ENCODE measurements around the gene LRRC2. TPM values are rescaled to one million over a fixed set of nuclear protein-coding genes. Genes with fewer than 3 reads are reported as not detected.
"Not testable (repeated sequence)": the region's sequence is repeated elsewhere in the genome, so short reads cannot be mapped to it uniquely, and the experiment has no call there.

LRRC2 gene
- total RNA-seq, 8 experiments from 2014 or later: 0.05 to 3.7 (median 0.60) TPM

DNA sequence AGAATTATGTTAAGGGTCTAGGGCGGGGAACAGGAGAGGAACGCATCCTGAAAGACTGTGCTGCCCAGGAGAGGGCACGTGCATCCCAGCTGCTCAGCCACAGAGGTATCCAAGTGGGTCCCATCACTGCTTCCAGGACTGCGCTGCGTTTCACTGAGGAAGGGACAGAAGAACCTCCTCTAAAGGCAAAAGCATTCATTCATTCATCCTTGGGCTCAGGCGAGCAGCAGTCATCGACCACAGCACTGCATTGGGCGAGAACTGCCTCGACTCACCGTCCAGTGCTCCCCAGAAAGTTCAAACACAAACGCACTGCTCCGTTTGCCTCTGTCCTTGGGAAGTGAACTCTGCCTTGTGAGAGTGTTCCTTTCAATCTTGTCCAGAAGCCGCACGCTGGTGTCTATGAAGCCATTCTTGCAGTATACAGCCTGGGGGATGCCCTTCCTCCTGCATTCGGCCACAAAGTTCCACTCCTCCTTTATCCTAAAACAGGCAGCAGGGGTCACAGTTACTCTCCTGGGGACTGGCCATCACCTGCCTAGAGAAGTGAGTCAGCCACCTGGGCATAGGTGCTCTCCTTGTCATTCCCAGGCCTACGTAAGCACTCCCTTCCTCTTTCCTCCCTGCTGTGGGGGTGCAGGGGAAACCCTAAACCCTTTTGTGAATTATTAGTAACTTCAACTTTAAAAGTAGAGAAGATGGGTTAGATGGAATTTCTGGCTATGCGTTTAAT is 21.2 kb downstream of the LRRC2 start:
- 38 to 100% (median 85%) methylated on average over 1 to 12 of the region's 17 CpGs; no CpG with 5 or more reads in 2 of the 10 experiments for WGBS, 10 experiments
- no peak for ATAC-seq (replicated peaks in 6 of 8)
- Histone ChIP-seq H3K4me1 (replicated peaks in 1 of 2) (no peaks in the 10 kb centered on the region), H3K27ac (no peak overlapping the region), H3K4me3 (no peak overlapping the region)
- in situ Hi-C loops (cut with MboI; ENCODE audit: low pct_unique_long_range_greater_than_20kb in 2 of 9, low sequenced_read_pairs in 9 of 9, unreplicated experiment in 9 of 9): no loop called here

DNA sequence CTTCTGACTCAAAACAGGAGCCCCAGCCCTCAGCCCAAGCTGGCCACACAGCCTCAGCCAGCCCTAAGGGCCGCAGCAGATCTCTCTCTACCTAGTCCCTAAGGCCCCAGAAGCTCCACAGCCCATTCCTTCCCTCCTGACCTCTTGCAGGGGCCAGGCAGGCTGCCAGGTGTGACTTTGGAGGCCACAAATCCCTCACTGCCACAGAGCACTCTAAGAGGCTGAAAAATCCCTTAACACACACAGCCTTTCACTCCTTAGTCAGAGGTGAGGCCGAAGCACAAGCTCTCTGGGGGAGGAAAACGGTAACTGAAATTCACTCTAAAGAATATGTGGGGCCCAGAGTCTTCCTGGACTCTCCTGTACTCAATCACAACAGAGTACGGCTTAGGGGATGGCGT is 23.3 kb downstream of the LRRC2 start:
- WGBS, 10 experiments: 75 to 82% (median 78%) methylated on average over 1 to 2 of the region's 5 CpGs; no CpG with 5 or more reads in 6 of the 10 experiments
- H3K27ac ChIP-seq: no peak overlapping the region

DNA sequence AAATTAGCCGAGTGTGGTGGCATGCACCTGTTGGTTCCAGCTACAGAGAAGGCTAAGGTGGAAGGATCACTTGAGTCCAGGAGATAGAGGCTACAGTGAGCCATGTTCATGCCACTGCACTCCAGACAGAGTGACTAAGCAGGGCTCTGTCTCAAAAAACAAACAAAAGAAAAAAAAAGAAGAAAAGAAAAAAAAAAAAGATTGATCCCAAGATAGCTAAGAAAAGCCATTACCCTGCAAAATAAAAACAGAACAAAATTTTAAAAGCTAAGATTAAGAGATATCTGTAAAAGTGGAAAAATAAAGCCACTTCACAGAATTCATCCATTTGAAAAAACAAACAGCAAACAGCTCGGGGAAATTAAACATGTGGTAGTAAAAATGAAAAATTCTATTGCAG is 23.8 kb downstream of the LRRC2 start:
- Histone ChIP-seq H3K27ac (no peak overlapping the region), H3K4me3 (no peak overlapping the region), H3K4me1 (replicated peaks in 1 of 2) (no peaks in the 10 kb centered on the region)
- in situ Hi-C loops (cut with MboI; ENCODE audit: low pct_unique_long_range_greater_than_20kb in 2 of 9, low sequenced_read_pairs in 9 of 9, unreplicated experiment in 9 of 9): no loop called here
- peak in 1 of 8 experiments; percentile 14 for ATAC-seq (replicated peaks in 6 of 8)
- WGBS, 10 experiments: 68 to 100% (median 84%) methylated on average over 1 to 2 of the region's 2 CpGs

More for the DNA sequence above, 23.3 kb downstream of the LRRC2 start:
- in situ Hi-C loops (cut with MboI; ENCODE audit: low pct_unique_long_range_greater_than_20kb in 2 of 9, low sequenced_read_pairs in 9 of 9, unreplicated experiment in 9 of 9): no loop called here
- no peaks in the 10 kb centered on the region for H3K4me1 ChIP-seq (replicated peaks in 1 of 2)
- H3K4me3 ChIP-seq: no peak overlapping the region
- no peak for ATAC-seq (replicated peaks in 6 of 8)

DNA sequence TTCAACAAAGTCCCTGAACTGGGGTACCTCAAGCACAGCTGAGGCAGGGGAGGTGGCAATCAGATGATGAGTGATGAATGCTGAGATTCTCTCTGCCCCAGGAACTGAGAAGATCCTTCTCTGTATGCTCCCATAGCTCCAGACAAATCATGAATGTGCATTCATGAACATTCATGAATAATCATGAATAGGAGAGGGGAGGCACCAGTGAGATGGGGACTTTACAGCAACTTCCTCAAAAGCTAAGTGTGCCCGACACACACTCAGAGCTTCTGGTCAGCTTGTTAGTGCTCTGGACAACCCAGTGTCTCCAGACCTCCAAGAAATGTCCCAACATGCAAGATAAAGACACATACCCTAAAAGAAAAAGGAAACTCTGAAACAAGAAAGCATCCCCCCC is 24.3 kb downstream of the LRRC2 start:
- WGBS, 10 experiments: 100% methylated on average over 1 of the region's 1 CpG; no CpG with 5 or more reads in 7 of the 10 experiments
- no peak overlapping the region for H3K4me3 ChIP-seq
- H3K4me1 ChIP-seq (replicated peaks in 1 of 2): no peaks in the 10 kb centered on the region
- no peak overlapping the region for H3K27ac ChIP-seq
- peak in 3 of 8 experiments; percentile 81 to 95 (median 85) for ATAC-seq (replicated peaks in 6 of 8)
- in situ Hi-C loops (cut with MboI; ENCODE audit: low pct_unique_long_range_greater_than_20kb in 2 of 9, low sequenced_read_pairs in 9 of 9, unreplicated experiment in 9 of 9): no loop called here

DNA sequence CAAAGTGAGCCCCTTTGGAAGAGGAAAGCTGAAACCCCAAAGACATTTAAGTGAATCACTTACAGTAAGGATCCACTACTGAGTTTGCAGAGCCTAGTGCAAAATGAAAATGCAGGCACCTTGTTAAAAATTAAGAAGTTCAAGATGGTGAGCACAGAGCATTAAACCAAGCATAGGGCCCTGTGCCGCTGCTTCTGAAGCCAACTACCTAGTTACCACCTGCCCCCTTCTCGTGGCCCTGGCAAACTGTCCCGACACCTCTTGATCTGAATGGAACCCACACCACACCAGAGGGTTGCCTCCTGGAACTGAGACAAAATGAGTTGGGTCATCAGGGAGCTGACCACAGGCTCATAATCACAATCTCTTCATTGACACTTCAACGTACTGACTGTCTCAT is 25.6 kb downstream of the LRRC2 start:
- no peak for ATAC-seq (replicated peaks in 6 of 8)
- WGBS, 10 experiments: 91 to 100% (median 94%) methylated on average over 1 to 4 of the region's 4 CpGs; no CpG with 5 or more reads in 2 of the 10 experiments
- Histone ChIP-seq H3K4me1 (replicated peaks in 1 of 2) (no peaks in the 10 kb centered on the region), H3K27ac (no peak overlapping the region), H3K4me3 (no peak overlapping the region)
- in situ Hi-C loops (cut with MboI; ENCODE audit: low pct_unique_long_range_greater_than_20kb in 2 of 9, low sequenced_read_pairs in 9 of 9, unreplicated experiment in 9 of 9): no loop called here

DNA sequence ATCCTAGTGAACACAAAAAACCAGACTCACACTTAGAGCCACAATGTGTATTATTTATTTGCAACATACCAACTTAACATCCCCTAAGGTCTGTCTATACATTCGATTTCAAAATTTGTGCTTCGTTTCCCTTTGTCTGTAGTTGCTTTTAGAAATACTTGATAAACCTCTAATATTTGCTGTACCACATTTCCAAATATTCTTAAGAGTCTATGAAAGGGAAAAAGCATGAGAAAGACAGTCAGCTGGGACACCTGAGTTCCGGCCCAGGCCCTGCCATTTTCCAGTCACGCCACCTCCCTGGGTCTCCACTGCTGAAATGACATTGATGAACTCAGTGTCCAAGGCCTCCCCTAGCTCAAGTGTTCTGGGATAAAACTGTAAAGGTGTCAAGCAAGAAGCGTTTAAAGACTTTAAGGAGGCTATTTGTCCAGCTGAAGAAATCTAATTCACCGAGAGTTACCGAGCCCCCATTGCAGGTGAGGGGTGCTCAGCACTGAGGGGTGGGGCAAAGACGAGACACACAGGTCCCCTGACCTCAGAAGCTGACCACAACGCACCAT is 26.6 kb downstream of the LRRC2 start:
- H3K4me3 ChIP-seq: no peak overlapping the region
- H3K4me1 ChIP-seq (replicated peaks in 1 of 2): no peaks in the 10 kb centered on the region
- no peak overlapping the region for H3K27ac ChIP-seq
- 86 to 100% (median 90%) methylated on average over 2 to 6 of the region's 9 CpGs; no CpG with 5 or more reads in 2 of the 10 experiments for WGBS, 10 experiments
- in situ Hi-C loops (cut with MboI; ENCODE audit: low pct_unique_long_range_greater_than_20kb in 2 of 9, low sequenced_read_pairs in 9 of 9, unreplicated experiment in 9 of 9): no loop called here
- no peak for ATAC-seq (replicated peaks in 6 of 8)

DNA sequence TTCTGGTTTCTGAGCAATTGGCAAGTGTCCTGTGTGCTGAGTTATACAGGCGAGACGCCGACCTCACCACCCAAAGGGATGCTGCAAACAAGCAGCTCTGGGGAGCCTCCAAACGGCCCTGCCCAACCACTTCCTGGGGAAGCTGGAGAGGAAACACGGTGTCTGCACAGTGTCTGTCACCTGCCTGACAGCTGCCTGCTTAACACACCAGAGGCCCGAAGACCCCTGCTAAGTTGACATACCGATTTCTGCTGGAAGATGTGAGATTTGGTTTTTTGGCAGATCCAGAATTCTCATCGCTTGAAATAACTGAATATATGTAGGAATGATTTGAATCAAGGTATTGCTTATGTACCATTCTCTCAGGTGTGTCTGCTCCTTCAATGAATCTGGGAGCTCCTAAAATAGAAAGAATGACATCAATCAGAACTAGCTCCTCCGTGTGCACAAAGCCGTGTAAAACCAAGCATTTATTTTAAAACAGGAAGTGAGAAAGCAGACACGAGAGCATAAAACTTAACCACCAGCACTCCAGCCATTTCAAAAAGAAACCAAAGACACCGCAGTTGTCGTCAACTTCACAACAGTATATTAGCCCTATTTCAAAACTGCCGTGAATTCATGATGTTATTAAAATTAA is 27.2 kb downstream of the LRRC2 start:
- ATAC-seq (replicated peaks in 6 of 8): peak in 2 of 8 experiments; percentile 45 to 52
- Histone ChIP-seq H3K27ac (no peak overlapping the region), H3K4me3 (no peak overlapping the region), H3K4me1 (replicated peaks in 1 of 2) (no peaks in the 10 kb centered on the region)
- in situ Hi-C loops (cut with MboI; ENCODE audit: low pct_unique_long_range_greater_than_20kb in 2 of 9, low sequenced_read_pairs in 9 of 9, unreplicated experiment in 9 of 9): no loop called here
- WGBS, 10 experiments: 16 to 95% (median 59%) methylated on average over 1 to 12 of the region's 14 CpGs

DNA sequence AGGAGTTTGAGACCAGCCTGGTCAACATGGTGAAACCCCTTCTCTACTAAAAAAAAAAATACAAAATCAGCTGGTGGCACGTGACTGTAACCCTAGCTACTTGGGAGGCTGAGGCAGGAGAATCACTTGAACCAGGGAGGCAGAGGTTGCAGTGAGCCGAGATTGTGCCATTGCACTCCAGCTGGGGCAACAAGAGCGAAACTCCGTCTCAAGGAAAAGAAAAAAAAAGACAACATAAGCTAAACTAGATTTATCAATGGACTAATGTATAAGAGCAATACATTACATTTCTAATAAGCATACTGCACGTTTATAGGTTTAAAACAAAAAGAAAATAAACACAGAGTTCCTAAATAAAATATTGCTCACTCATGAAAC is 27.7 kb downstream of the LRRC2 start:
- ATAC-seq (replicated peaks in 6 of 8); H3K27ac ChIP-seq; H3K4me3 ChIP-seq; in situ Hi-C loops (cut with MboI; ENCODE audit: low pct_unique_long_range_greater_than_20kb in 2 of 9, low sequenced_read_pairs in 9 of 9, unreplicated experiment in 9 of 9); H3K4me1 ChIP-seq (replicated peaks in 1 of 2): not testable (repeated sequence)
- WGBS, 10 experiments: 50 to 84% (median 60%) methylated on average over 2 to 5 of the region's 5 CpGs; no CpG with 5 or more reads in 3 of the 10 experiments

DNA sequence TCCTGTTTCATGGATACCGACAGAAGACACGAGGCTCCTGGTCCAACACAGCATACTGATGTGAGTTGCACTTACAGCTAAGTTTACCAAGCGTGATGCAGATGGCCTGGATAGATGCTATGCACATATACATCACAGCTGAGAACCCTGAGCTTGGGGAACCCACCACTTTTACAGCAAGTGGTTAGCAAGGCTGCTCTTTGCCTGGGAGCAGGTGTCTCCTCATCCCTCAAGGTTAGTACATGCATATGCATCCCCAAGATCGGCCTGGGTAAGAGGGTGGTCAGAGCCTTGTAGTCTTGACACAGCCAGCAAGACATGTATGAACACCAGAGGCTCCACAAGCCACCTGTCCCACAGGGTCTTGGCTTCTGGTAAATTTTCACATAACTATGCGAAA is 28.3 kb downstream of the LRRC2 start:
- no peak overlapping the region for H3K4me3 ChIP-seq
- ATAC-seq (replicated peaks in 6 of 8): no peak
- no peaks in the 10 kb centered on the region for H3K4me1 ChIP-seq (replicated peaks in 1 of 2)
- 62 to 100% (median 93%) methylated on average over 1 to 5 of the region's 5 CpGs; no CpG with 5 or more reads in 3 of the 10 experiments for WGBS, 10 experiments
- in situ Hi-C loops (cut with MboI; ENCODE audit: low pct_unique_long_range_greater_than_20kb in 2 of 9, low sequenced_read_pairs in 9 of 9, unreplicated experiment in 9 of 9): no loop called here
- no peak overlapping the region for H3K27ac ChIP-seq

DNA sequence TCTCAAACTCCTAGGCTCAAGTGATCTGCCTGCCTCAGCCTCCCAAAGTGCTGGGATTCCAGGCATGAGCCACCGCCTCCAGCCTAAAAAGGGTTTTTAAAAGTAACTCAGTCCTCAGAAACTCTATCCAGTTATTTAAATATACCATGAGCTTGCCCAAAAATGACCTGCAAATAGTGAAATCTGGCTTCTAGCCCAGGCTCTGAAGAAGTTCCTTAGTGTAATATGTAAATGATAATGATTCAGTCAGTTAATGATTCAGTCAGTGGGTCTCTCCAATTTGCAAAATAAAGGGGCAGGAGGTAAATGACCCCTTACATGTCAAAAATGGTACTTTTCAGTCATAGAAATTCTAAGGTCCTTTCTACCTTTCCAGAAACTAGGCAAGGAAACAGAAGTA is 28.8 kb downstream of the LRRC2 start:
- 43 to 67% (median 63%) methylated on average over 1 of the region's 1 CpG; no CpG with 5 or more reads in 7 of the 10 experiments for WGBS, 10 experiments
- Histone ChIP-seq H3K4me1 (replicated peaks in 1 of 2) (no peaks in the 10 kb centered on the region), H3K27ac (no peak overlapping the region), H3K4me3 (no peak overlapping the region)
- in situ Hi-C loops (cut with MboI; ENCODE audit: low pct_unique_long_range_greater_than_20kb in 2 of 9, low sequenced_read_pairs in 9 of 9, unreplicated experiment in 9 of 9): no loop called here
- ATAC-seq (replicated peaks in 6 of 8): peak in 1 of 8 experiments; percentile 49

DNA sequence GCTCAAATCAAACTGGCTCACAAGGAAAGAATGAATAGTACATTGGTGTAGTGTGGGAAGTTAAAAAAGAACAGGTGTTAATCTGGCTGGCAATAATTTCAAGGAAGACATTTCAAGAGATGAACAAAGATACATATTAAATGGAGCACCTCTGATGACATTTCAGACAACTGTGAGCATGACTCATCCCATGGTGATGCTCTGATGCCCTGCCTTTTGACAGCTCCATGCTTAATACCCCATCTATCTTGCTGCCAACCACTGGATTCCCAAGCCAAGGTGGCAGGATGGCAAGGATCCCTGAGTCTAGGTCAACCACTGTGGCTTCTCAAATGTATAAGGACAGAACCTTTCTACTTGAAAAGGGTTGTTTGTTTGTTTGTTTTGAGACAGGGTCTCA is 29.3 kb downstream of the LRRC2 start:
- peak in 1 of 8 experiments; percentile 34 for ATAC-seq (replicated peaks in 6 of 8)
- in situ Hi-C loops (cut with MboI; ENCODE audit: low pct_unique_long_range_greater_than_20kb in 2 of 9, low sequenced_read_pairs in 9 of 9, unreplicated experiment in 9 of 9): no loop called here
- Histone ChIP-seq H3K27ac (no peak overlapping the region), H3K4me3 (no peak overlapping the region), H3K4me1 (replicated peaks in 1 of 2) (no peaks in the 10 kb centered on the region)

DNA sequence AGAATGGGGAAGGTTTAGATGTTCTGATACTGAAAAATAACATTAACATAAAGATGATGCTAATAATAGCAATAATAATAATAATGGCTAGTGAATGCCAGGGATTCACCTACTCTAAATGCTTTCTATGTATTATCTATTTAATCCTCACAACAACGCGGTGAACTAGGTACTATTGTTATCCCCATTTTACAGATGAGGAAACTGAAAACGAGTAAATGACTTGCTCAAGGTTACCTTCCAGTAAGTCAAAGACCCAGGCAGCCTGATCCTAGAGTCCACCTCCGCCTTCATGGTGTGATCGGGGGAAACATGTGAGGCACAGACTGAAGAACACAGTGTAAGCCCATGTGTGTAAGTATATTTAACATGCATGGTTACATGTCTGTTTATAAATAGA is 30.4 kb downstream of the LRRC2 start:
- WGBS, 10 experiments: 75 to 100% (median 93%) methylated on average over 1 to 5 of the region's 5 CpGs; no CpG with 5 or more reads in 1 of the 10 experiments
- in situ Hi-C loops (cut with MboI; ENCODE audit: low pct_unique_long_range_greater_than_20kb in 2 of 9, low sequenced_read_pairs in 9 of 9, unreplicated experiment in 9 of 9): no loop called here
- H3K4me3 ChIP-seq: no peak overlapping the region
- no peak for ATAC-seq (replicated peaks in 6 of 8)
- no peaks in the 10 kb centered on the region for H3K4me1 ChIP-seq (replicated peaks in 1 of 2)
- H3K27ac ChIP-seq: no peak overlapping the region

DNA sequence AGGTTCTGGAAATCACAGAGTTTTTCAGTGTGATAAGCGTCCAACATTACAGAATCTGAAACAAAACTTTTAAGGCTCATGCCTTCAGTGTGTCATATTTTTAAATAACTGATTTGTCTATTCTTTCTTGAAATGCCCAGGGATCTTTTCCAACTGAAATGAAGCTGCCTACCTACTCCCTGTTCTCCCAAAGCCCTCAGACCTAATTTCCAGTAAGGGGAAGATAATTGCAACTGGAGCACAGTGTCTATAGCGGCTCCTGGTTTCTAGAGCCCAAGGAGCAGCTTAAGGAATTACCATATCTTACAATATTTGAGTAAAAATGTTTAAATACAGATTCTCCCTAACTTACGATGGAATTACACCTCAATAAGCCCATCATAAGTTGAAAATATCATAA is 33.0 kb downstream of the LRRC2 start:
- WGBS, 10 experiments: 41 to 100% (median 83%) methylated on average over 1 to 3 of the region's 3 CpGs
- Histone ChIP-seq H3K27ac (no peak overlapping the region), H3K4me1 (replicated peaks in 1 of 2) (no peaks in the 10 kb centered on the region), H3K4me3 (no peak overlapping the region)
- no peak for ATAC-seq (replicated peaks in 6 of 8)
- in situ Hi-C loops (cut with MboI; ENCODE audit: low pct_unique_long_range_greater_than_20kb in 2 of 9, low sequenced_read_pairs in 9 of 9, unreplicated experiment in 9 of 9): no loop called here
